ENCODE results near the gene RFTN2.

GRCh38 chr2:197555467-197555866, 119.9 kb downstream of the RFTN2 start:
- TF ChIP-seq, protein P1, sequence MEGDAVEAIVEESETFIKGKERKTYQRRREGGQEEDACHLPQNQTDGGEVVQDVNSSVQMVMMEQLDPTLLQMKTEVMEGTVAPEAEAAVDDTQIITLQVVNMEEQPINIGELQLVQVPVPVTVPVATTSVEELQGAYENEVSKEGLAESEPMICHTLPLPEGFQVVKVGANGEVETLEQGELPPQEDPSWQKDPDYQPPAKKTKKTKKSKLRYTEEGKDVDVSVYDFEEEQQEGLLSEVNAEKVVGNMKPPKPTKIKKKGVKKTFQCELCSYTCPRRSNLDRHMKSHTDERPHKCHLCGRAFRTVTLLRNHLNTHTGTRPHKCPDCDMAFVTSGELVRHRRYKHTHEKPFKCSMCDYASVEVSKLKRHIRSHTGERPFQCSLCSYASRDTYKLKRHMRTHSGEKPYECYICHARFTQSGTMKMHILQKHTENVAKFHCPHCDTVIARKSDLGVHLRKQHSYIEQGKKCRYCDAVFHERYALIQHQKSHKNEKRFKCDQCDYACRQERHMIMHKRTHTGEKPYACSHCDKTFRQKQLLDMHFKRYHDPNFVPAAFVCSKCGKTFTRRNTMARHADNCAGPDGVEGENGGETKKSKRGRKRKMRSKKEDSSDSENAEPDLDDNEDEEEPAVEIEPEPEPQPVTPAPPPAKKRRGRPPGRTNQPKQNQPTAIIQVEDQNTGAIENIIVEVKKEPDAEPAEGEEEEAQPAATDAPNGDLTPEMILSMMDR (IDR thresholded peaks at IDR 0.05; ENCODE audit: insufficient read depth, low read length): no peak
- TF ChIP-seq POLR2AphosphoS5 (IDR thresholded peaks at IDR 0.05; ENCODE audit: low read depth) (no peak), GABPA (IDR thresholded peaks at IDR 0.05; ENCODE audit: low read depth) (no peak), SPI1 (IDR thresholded peaks at IDR 0.05; ENCODE audit: borderline replicate concordance, low read depth) (no peak)
- TF ChIP-seq, protein P2, sequence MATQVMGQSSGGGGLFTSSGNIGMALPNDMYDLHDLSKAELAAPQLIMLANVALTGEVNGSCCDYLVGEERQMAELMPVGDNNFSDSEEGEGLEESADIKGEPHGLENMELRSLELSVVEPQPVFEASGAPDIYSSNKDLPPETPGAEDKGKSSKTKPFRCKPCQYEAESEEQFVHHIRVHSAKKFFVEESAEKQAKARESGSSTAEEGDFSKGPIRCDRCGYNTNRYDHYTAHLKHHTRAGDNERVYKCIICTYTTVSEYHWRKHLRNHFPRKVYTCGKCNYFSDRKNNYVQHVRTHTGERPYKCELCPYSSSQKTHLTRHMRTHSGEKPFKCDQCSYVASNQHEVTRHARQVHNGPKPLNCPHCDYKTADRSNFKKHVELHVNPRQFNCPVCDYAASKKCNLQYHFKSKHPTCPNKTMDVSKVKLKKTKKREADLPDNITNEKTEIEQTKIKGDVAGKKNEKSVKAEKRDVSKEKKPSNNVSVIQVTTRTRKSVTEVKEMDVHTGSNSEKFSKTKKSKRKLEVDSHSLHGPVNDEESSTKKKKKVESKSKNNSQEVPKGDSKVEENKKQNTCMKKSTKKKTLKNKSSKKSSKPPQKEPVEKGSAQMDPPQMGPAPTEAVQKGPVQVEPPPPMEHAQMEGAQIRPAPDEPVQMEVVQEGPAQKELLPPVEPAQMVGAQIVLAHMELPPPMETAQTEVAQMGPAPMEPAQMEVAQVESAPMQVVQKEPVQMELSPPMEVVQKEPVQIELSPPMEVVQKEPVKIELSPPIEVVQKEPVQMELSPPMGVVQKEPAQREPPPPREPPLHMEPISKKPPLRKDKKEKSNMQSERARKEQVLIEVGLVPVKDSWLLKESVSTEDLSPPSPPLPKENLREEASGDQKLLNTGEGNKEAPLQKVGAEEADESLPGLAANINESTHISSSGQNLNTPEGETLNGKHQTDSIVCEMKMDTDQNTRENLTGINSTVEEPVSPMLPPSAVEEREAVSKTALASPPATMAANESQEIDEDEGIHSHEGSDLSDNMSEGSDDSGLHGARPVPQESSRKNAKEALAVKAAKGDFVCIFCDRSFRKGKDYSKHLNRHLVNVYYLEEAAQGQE (IDR thresholded peaks at IDR 0.05; ENCODE audit: insufficient replicate concordance, low read depth): no peak
